GM18870 (cell line): ENCODE measurements around the gene OR52N5.

Experiments used
- ATAC-seq: cut with Tn5 transposase; IDR thresholded peaks from one replicate; pipeline ENCODE4 v1.9.1; 2021; ENCODE audit warnings: moderate library complexity; ENCODE audit not compliant: unreplicated experiment

The OR52N5 gene

GRCh38 chr11:5726351-5726750 lies 56.8 kb downstream of the OR52N5 start:
- ATAC-seq: no peak
